ENCODE data around the gene BBIP1.
"Not testable (repeated sequence)": the region's sequence is repeated elsewhere in the genome, so short reads cannot be mapped to it uniquely, and the experiment has no call there.

Gene BBIP1

DNA sequence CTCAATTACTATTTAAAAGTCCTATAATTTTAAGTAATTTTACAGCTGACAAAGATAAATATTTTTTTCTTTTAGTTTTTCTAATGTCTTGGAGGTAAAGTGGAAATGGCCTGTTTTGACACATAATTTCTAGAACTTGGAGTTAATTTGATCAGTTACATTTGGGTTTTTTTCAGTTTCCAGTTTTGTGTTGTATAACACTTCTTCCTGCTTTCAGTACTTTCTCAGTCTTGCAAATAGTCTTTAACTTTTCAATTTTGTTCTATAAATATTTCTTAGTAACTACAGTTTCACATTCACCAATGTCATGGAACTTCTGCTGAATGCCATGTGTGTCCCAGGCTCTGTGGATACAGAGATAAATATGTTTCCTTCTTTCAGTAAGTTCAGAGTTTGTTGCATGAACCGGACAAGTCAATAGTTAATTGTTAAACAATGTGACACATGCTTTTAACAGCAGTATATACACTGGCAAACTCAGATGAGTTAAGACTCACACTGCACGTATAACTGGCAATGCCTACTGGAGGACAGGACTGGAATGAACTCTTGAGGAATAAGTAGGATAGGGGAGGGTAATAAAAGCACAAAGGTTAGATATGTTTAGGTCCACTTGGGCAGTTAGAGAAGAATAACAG is 5.0 kb upstream of the BBIP1 start:
- DNase-seq (ENCODE audit: extremely low read depth in 1 of 2, low read depth in 1 of 2), result no peak

DNA sequence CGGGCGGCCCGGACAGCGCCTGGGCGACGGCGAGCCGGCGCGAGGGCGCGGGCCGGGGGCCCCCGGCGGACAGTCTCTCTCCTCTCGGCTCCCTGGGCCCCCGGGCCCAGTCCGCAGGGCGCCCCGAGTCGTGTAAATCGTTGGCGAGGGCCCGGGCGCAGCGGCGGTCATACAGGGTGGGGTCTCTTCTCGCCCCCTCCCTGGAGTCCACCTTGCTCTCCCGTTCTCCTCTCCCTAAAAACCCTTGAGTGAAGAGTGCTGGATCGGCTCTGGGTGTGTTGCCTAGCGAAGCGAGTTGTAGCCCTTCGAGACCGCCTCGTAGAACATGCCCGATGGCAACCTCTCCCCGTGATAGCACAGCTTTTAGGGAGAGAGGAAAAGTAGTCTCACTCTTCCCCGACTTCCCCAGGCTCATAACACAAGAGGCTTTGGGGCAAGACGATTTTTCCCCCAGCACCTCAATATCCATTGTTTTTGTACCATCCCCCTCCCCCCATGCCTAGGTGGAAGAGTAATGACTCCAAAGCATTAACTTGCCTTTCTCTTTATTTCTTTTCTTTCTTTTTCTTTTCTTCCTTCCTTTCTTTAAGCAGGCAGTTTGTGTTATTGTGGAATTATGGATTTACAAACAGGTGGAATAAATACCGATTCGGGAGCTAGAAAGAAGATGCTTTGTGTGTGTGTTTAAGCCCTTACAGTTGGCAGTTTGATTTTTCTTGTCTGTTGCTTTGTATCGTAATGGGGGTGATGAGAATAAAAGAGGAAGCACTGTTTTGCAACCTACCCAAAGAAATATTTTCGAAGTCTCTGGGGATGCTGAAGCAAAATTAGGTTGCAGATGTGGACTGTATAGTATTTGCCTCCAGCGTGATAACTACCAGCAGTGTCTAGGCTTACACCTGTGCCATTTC is 1.2 kb upstream of the BBIP1 start:
- peak in 1 of 2 donors; percentile 8 for DNase-seq (ENCODE audit: extremely low read depth in 1 of 2, low read depth in 1 of 2)

GRCh38 chr10:110919349-110919931 is 460 bp upstream of the BBIP1 start, which contains the start of gene SHOC2:
SHOC2 (plus strand) TSS chr10:110919604; CDS start chr10:110964359, 44,755 bp downstream.
- peak; percentile 93 to 98 for DNase-seq (ENCODE audit: extremely low read depth in 1 of 2, low read depth in 1 of 2)

DNA sequence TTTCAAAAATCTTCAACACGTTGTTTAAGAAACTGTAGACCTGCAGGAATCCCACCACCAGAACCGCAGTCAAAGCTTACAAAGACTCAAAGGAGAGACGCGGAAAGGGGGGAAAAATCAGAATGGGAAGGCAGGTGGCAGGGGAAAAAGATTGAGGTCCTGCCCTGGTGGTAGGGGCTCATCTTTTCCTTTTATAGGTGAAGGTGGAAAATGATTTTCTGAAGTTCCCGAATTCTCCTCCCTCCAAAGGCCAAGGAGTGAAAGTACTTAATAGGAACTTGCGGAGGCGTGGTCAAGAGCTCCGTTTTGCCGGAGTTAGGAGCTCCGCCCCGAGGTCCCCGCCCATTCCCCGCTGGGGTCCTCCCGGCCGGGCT is 724 bp downstream of the BBIP1 start:
- DNase-seq (ENCODE audit: extremely low read depth in 1 of 2, low read depth in 1 of 2), result peak; percentile 64 to 76

- DNase-seq (ENCODE audit: extremely low read depth in 1 of 2, low read depth in 1 of 2), result no peak
Observed at GRCh38 chr10:110916554-110917346, 2.2 kb downstream of the BBIP1 start.

DNA sequence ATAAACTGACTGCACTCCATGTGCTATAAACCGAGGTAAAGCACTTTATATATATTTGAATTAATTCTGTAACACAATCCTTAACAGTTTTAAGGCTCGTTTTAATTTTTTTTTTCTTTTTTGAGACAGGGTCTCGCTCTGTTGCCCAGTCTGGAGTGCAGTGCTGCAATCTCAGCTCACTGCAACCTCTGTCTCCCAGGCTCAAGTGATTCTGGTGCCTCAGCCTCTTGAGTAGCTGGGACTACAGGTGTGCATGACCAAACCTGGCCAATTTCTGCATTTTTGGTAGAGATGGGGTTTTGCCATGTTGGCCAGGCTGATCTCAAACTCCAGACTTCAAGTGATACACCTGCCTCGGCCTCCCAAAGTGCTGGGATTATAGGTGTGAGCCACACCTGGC is 3.4 kb downstream of the BBIP1 start:
- DNase-seq (ENCODE audit: extremely low read depth in 1 of 2, low read depth in 1 of 2), result not testable (repeated sequence)

- DNase-seq (ENCODE audit: extremely low read depth in 1 of 2, low read depth in 1 of 2), result no peak
Observed at GRCh38 chr10:110915035-110915434, 3.9 kb downstream of the BBIP1 start.

DNA sequence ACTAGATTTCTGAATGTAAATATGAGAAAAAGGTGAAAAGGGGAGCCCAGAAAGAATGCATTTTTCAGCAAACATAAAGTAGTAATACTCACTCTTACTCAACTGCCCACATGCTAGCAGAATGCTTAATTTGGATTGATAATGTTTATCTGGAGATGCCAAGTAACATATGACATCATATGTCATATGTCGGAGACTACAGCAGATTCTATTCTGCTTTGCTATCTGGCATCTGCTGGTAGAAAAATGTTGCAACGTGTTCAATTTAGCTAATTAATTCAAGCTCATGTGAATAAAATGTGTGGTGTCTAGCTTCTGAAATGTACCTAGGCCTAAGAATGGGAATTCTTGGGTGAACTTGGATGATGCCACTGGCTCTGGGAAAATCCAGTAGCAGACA is 4.5 kb downstream of the BBIP1 start:
- no peak for DNase-seq (ENCODE audit: extremely low read depth in 1 of 2, low read depth in 1 of 2)

DNA sequence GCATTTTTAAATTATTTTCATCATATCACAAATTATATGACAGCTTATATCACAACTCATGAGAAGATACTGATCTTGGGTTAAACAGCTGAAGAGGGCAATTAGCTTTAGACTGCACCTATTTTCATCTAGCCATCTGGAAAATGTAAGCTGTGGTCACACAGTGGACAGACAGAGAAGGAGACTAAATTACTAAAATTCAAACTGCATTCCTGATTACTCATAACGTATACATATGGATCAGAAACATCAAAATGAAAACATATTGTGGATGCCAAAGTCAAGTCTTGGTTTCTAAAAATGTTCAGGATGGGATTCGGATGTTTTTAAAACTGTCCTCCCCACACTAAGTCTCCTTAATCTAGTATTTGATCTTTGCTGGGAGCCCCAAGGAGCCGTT is 6.6 kb downstream of the BBIP1 start:
- no peak for DNase-seq (ENCODE audit: extremely low read depth in 1 of 2, low read depth in 1 of 2)

DNA sequence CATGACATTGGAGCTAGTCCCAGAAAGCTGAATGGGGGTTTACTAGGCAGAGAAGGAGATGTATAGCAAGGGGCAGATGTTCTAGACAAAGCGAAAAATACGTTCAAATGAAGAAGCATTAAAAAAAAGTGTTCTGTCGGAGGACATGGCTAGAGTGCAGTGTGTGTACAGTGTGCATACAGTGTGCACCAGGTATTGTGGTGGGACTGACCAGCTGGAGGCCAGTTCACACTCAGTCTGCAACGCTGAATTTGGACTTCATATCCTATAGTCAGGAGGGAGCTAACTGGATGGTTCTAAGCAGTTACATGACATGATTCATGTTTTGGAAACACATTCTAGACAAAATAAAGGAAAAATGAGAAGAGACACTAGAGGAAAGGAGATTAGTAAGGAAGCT is 8.8 kb downstream of the BBIP1 start:
- no peak for DNase-seq (ENCODE audit: extremely low read depth in 1 of 2, low read depth in 1 of 2)

DNA sequence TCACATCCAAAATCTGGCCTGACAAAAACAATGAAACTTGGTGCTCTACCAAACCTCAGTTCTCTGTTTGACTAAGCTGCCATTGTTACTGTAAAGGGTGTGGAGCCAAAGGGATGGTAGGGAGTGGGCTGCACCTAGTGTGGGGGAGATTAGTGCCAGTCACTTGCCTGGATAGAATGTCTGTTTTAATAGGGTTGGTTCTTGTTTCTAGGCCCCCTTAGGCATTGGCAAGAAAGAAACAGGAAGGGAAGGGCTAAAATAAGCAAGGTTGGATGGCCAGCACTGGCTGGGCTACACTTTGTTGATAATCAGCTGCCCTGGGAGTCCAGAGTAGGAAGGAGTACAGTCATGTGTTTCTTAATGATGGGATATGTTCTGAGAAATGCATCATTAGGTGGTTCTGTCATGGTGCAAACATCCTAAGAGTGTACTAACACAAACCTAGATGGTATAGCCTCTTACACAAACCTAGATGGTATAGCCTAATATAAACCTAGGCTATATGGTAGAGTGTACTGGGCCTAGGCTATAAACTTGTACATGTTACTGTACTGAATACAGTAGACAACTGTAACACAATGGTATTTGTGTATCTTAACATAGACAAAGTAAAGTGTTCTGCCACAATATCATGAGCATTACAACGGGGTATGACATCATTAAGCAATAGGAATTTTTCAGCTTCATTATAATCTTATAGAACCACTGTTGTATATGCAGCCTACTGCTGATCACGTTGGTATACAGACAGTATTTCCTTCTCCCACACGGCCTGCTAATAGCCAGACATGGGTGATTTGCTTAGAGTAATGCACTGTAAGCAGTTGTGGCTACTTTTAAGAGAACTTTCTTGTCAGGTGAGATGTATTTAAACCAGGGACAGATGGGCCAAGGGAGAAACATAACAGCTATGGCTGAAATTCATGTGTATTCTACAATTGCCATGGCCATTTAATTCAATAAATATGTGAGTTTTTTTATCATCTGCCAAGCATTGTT is 15.4 kb downstream of the BBIP1 start:
- no peak for DNase-seq (ENCODE audit: extremely low read depth in 1 of 2, low read depth in 1 of 2)

GRCh38 chr10:110901954-110902819 is 16.8 kb downstream of the BBIP1 start:
- no peak for DNase-seq (ENCODE audit: extremely low read depth in 1 of 2, low read depth in 1 of 2)

- no peak for DNase-seq (ENCODE audit: extremely low read depth in 1 of 2, low read depth in 1 of 2)
Observed at GRCh38 chr10:110900983-110901382, 18.0 kb downstream of the BBIP1 start.

- no peak for DNase-seq (ENCODE audit: extremely low read depth in 1 of 2, low read depth in 1 of 2)
Observed at GRCh38 chr10:110898391-110898790, 20.6 kb downstream of the BBIP1 start.

- no peak for DNase-seq (ENCODE audit: extremely low read depth in 1 of 2, low read depth in 1 of 2)
Observed at GRCh38 chr10:110897184-110897583, 21.8 kb downstream of the BBIP1 start.

- DNase-seq (ENCODE audit: extremely low read depth in 1 of 2, low read depth in 1 of 2), result no peak
Observed at GRCh38 chr10:110893559-110894179, 25.3 kb downstream of the BBIP1 start.

DNA sequence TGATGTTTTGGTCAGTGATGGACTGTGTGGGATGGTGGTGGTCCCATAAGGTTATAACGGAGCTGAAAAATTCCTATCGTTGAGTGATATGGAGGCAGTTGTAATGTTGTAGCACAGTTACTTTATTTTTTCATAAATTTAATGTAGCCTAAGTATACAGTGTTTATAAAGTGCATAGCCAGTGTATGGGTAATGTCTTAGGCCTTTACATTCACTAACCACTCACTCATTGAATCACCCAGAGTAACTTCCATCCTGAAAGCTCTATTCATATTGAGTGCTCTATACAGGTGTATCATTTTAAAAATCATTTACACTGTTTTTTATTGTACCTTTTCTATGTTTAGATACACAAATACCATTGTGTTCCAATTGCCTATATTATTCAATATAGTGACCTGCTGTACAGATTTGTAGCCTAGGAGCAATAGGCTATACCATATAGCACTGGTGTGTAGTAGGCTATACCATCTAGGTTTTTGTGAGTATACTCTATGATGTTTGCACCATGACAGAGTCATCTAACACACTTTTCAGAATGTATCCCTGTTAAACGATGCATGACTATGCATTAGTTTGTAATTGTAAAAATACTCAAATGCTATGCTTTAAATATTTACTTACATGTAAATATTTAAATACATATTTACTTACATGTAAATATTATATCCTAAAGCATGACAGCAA is 26.2 kb downstream of the BBIP1 start:
- DNase-seq (ENCODE audit: extremely low read depth in 1 of 2, low read depth in 1 of 2), result no peak

- DNase-seq (ENCODE audit: extremely low read depth in 1 of 2, low read depth in 1 of 2), result no peak
Observed at GRCh38 chr10:110887560-110887959, 31.4 kb downstream of the BBIP1 start.
